ENCODE results near the gene SPON1.

Gene SPON1

GRCh38 chr11:14041565-14041964 is 79.0 kb downstream of the SPON1 start:
- Histone ChIP-seq H3K9ac (ENCODE audit: low read length) (no peak overlapping the region), H3K9me3 (ENCODE audit: control insufficient read depth, low read length) (no peaks in the 10 kb centered on the region), H3K27me3 (replicated peaks; ENCODE audit: control insufficient read depth, insufficient read depth, low read length) (no peaks in the 10 kb centered on the region), H3K4me1 (ENCODE audit: control insufficient read depth, insufficient read depth, low read length) (peaks cover 6% of the 10 kb centered on the region), H3K36me3 (ENCODE audit: control insufficient read depth, insufficient read depth, low read length, severe bottlenecking) (peaks cover 4% of the 10 kb centered on the region), H3K4me3 (ENCODE audit: low read length) (no peak overlapping the region)
- no peak for DNase-seq (ENCODE audit: low read depth)

- Histone ChIP-seq H3K4me3 (ENCODE audit: low read length) (no peak overlapping the region), H3K9ac (ENCODE audit: low read length) (no peak overlapping the region), H3K4me1 (ENCODE audit: control insufficient read depth, insufficient read depth, low read length) (peaks cover 6% of the 10 kb centered on the region), H3K36me3 (ENCODE audit: control insufficient read depth, insufficient read depth, low read length, severe bottlenecking) (peaks cover 4% of the 10 kb centered on the region), H3K9me3 (ENCODE audit: control insufficient read depth, low read length) (no peaks in the 10 kb centered on the region), H3K27me3 (replicated peaks; ENCODE audit: control insufficient read depth, insufficient read depth, low read length) (no peaks in the 10 kb centered on the region)
- no peak for DNase-seq (ENCODE audit: low read depth)
Observed at GRCh38 chr11:14042686-14043465, 80.4 kb downstream of the SPON1 start.

- H3K27me3 ChIP-seq (replicated peaks; ENCODE audit: control insufficient read depth, insufficient read depth, low read length), result no peaks in the 10 kb centered on the region
- H3K36me3 ChIP-seq (ENCODE audit: control insufficient read depth, insufficient read depth, low read length, severe bottlenecking), result peaks cover 4% of the 10 kb centered on the region
- peaks cover 6% of the 10 kb centered on the region for H3K4me1 ChIP-seq (ENCODE audit: control insufficient read depth, insufficient read depth, low read length)
- no peak for DNase-seq (ENCODE audit: low read depth)
- H3K9ac ChIP-seq (ENCODE audit: low read length), result no peak overlapping the region
- H3K9me3 ChIP-seq (ENCODE audit: control insufficient read depth, low read length), result no peaks in the 10 kb centered on the region
- no peak overlapping the region for H3K4me3 ChIP-seq (ENCODE audit: low read length)
Observed at GRCh38 chr11:14044916-14045315, 82.4 kb downstream of the SPON1 start.

GRCh38 chr11:14045417-14045816 is 82.9 kb downstream of the SPON1 start:
- H3K4me1 ChIP-seq (ENCODE audit: control insufficient read depth, insufficient read depth, low read length), result peaks cover 6% of the 10 kb centered on the region

GRCh38 chr11:14052198-14052597 is 89.7 kb downstream of the SPON1 start:
- Histone ChIP-seq H3K9ac (ENCODE audit: low read length) (no peak overlapping the region), H3K4me1 (ENCODE audit: control insufficient read depth, insufficient read depth, low read length) (peaks cover 11% of the 10 kb centered on the region), H3K27me3 (replicated peaks; ENCODE audit: control insufficient read depth, insufficient read depth, low read length) (no peaks in the 10 kb centered on the region), H3K4me3 (ENCODE audit: low read length) (no peak overlapping the region), H3K9me3 (ENCODE audit: control insufficient read depth, low read length) (no peaks in the 10 kb centered on the region), H3K36me3 (ENCODE audit: control insufficient read depth, insufficient read depth, low read length, severe bottlenecking) (peaks cover 5% of the 10 kb centered on the region)
- no peak for DNase-seq (ENCODE audit: low read depth)

More at GRCh38 chr11:14045417-14045816, 82.9 kb downstream of the SPON1 start:
- Histone ChIP-seq H3K9me3 (ENCODE audit: control insufficient read depth, low read length) (no peaks in the 10 kb centered on the region), H3K4me3 (ENCODE audit: low read length) (no peak overlapping the region), H3K36me3 (ENCODE audit: control insufficient read depth, insufficient read depth, low read length, severe bottlenecking) (peaks cover 4% of the 10 kb centered on the region), H3K27me3 (replicated peaks; ENCODE audit: control insufficient read depth, insufficient read depth, low read length) (no peaks in the 10 kb centered on the region), H3K9ac (ENCODE audit: low read length) (no peak overlapping the region)
- no peak for DNase-seq (ENCODE audit: low read depth)

- Histone ChIP-seq H3K4me3 (ENCODE audit: low read length) (no peak overlapping the region), H3K9ac (ENCODE audit: low read length) (peak overlapping the region; percentile 47), H3K9me3 (ENCODE audit: control insufficient read depth, low read length) (no peaks in the 10 kb centered on the region), H3K36me3 (ENCODE audit: control insufficient read depth, insufficient read depth, low read length, severe bottlenecking) (peaks cover 5% of the 10 kb centered on the region), H3K4me1 (ENCODE audit: control insufficient read depth, insufficient read depth, low read length) (peaks cover 16% of the 10 kb centered on the region), H3K27me3 (replicated peaks; ENCODE audit: control insufficient read depth, insufficient read depth, low read length) (no peaks in the 10 kb centered on the region)
- peak; percentile 60 for DNase-seq (ENCODE audit: low read depth)
Observed at GRCh38 chr11:14054116-14055107, 91.9 kb downstream of the SPON1 start.

GRCh38 chr11:14055936-14056335 is 93.4 kb downstream of the SPON1 start:
- H3K9me3 ChIP-seq (ENCODE audit: control insufficient read depth, low read length), result no peaks in the 10 kb centered on the region
- DNase-seq (ENCODE audit: low read depth), result no peak
- H3K4me1 ChIP-seq (ENCODE audit: control insufficient read depth, insufficient read depth, low read length), result peaks cover 20% of the 10 kb centered on the region
- peaks cover 2% of the 10 kb centered on the region for H3K36me3 ChIP-seq (ENCODE audit: control insufficient read depth, insufficient read depth, low read length, severe bottlenecking)
- no peaks in the 10 kb centered on the region for H3K27me3 ChIP-seq (replicated peaks; ENCODE audit: control insufficient read depth, insufficient read depth, low read length)
- H3K9ac ChIP-seq (ENCODE audit: low read length), result no peak overlapping the region
- no peak overlapping the region for H3K4me3 ChIP-seq (ENCODE audit: low read length)

- Histone ChIP-seq H3K9me3 (ENCODE audit: control insufficient read depth, low read length) (no peaks in the 10 kb centered on the region), H3K27me3 (replicated peaks; ENCODE audit: control insufficient read depth, insufficient read depth, low read length) (no peaks in the 10 kb centered on the region), H3K9ac (ENCODE audit: low read length) (no peak overlapping the region), H3K4me3 (ENCODE audit: low read length) (no peak overlapping the region), H3K4me1 (ENCODE audit: control insufficient read depth, insufficient read depth, low read length) (peaks cover 20% of the 10 kb centered on the region), H3K36me3 (ENCODE audit: control insufficient read depth, insufficient read depth, low read length, severe bottlenecking) (no peaks in the 10 kb centered on the region)
- DNase-seq (ENCODE audit: low read depth), result no peak
Observed at GRCh38 chr11:14058061-14058460, 95.5 kb downstream of the SPON1 start.

- Histone ChIP-seq H3K4me3 (ENCODE audit: low read length) (no peak overlapping the region), H3K36me3 (ENCODE audit: control insufficient read depth, insufficient read depth, low read length, severe bottlenecking) (no peaks in the 10 kb centered on the region), H3K4me1 (ENCODE audit: control insufficient read depth, insufficient read depth, low read length) (peaks cover 14% of the 10 kb centered on the region), H3K9ac (ENCODE audit: low read length) (no peak overlapping the region), H3K27me3 (replicated peaks; ENCODE audit: control insufficient read depth, insufficient read depth, low read length) (no peaks in the 10 kb centered on the region), H3K9me3 (ENCODE audit: control insufficient read depth, low read length) (no peaks in the 10 kb centered on the region)
- DNase-seq (ENCODE audit: low read depth), result no peak
Observed at GRCh38 chr11:14059491-14059890, 97.0 kb downstream of the SPON1 start.

GRCh38 chr11:14061721-14062120 is 99.2 kb downstream of the SPON1 start:
- Histone ChIP-seq H3K4me1 (ENCODE audit: control insufficient read depth, insufficient read depth, low read length) (peaks cover 19% of the 10 kb centered on the region), H3K27me3 (replicated peaks; ENCODE audit: control insufficient read depth, insufficient read depth, low read length) (no peaks in the 10 kb centered on the region), H3K9ac (ENCODE audit: low read length) (no peak overlapping the region), H3K9me3 (ENCODE audit: control insufficient read depth, low read length) (no peaks in the 10 kb centered on the region), H3K36me3 (ENCODE audit: control insufficient read depth, insufficient read depth, low read length, severe bottlenecking) (no peaks in the 10 kb centered on the region), H3K4me3 (ENCODE audit: low read length) (no peak overlapping the region)
- DNase-seq (ENCODE audit: low read depth), result no peak

GRCh38 chr11:14065141-14065540 is 102.6 kb downstream of the SPON1 start:
- Histone ChIP-seq H3K27me3 (replicated peaks; ENCODE audit: control insufficient read depth, insufficient read depth, low read length) (no peaks in the 10 kb centered on the region), H3K4me3 (ENCODE audit: low read length) (peak overlapping the region; percentile 59), H3K9ac (ENCODE audit: low read length) (peak overlapping the region; percentile 25), H3K9me3 (ENCODE audit: control insufficient read depth, low read length) (no peaks in the 10 kb centered on the region), H3K4me1 (ENCODE audit: control insufficient read depth, insufficient read depth, low read length) (peaks cover 16% of the 10 kb centered on the region), H3K36me3 (ENCODE audit: control insufficient read depth, insufficient read depth, low read length, severe bottlenecking) (no peaks in the 10 kb centered on the region)
- no peak for DNase-seq (ENCODE audit: low read depth)
